Gastrocnemius medialis (tissue), 4 donors: ENCODE results near the gene ITCH.

Experiments used
- CTCF ChIP-seq, 5 experiments: fragments of 450-650 bp in 3 of 5; fragments of 200-600 bp in 2 of 5; sonication (generic) in 2 of 5; IDR thresholded peaks in 4 of 5; conservative IDR thresholded peaks in 1 of 5; 1 replicate in 4 of 5; 2 replicates in 1 of 5; pipeline ENCODE4 v1.5.1; 2016 to 2019; ENCODE audit warnings: antibody characterized with exemption in 5 of 5, mild to moderate bottlenecking in 3 of 5, moderate library complexity in 3 of 5
- POLR2A ChIP-seq, 2 donors: fragments of 450-650 bp; IDR thresholded peaks; one replicate each; pipeline ENCODE4 v1.6.1; 2017; ENCODE audit warnings: antibody characterized with exemption in 2 of 2, mild to moderate bottlenecking in 2 of 2, moderate library complexity in 2 of 2

GRCh38 chr20:34318609-34319443, 44.2 kb upstream of the ITCH start:
- TF ChIP-seq CTCF (IDR thresholded peaks at IDR 0.05 in 4 of 5, conservative IDR thresholded peaks at IDR 0.05 in 1 of 5) (no peak), POLR2A (IDR thresholded peaks at IDR 0.05) (no peak)
